B cell (primary cell): ENCODE data around the gene EIF4E2. TPM values are rescaled to one million over a fixed set of nuclear protein-coding genes. Genes with fewer than 3 reads are reported as not detected.
"Not testable (repeated sequence)": the region's sequence is repeated elsewhere in the genome, so short reads cannot be mapped to it uniquely, and the experiment has no call there.

Experiments
- ATAC-seq: fragments of 200-7000 bp; cut with Tn5 transposase; one replicate; pipeline ENCODE4 v1.10.0; 2021; ENCODE audit warnings: low read depth, mild to moderate bottlenecking, moderate number of reproducible peaks, moderate library complexity
- CTCF ChIA-PET: fragments of 350-600 bp; sonication (Branson Sonifier 250); formaldehyde crosslinking; loops from one replicate; lab custom pipeline; 2021; ENCODE audit warnings: antibody characterized with exemption, inconsistent platforms; lab: Charles Lee
- POLR2A ChIA-PET: fragments of 350-600 bp; sonication (Branson Sonifier 250); formaldehyde crosslinking; loops from one replicate; lab custom pipeline; 2021; ENCODE audit warnings: antibody characterized with exemption; lab: Charles Lee
- DNase-seq: peaks from one replicate; pipeline ENCODE4 v3.0.0; 2013
- H2AFZ ChIP-seq: 2 replicates; pipeline ENCODE4 v1.6.1; 2012; ENCODE audit warnings: mild to moderate bottlenecking, low read depth, low read length; ENCODE audit not compliant: insufficient read depth, poor library complexity, severe bottlenecking
- H3K27ac ChIP-seq, 2 donors: 1 replicate in 1 of 2; 2 replicates in 1 of 2; pipeline ENCODE4 v1.5.1; 2012 to 2013; ENCODE audit warnings: low read length in 2 of 2, mild to moderate bottlenecking in 2 of 2, moderate library complexity in 1 of 2
- H3K27me3 ChIP-seq, 4 experiments: fragments of 200-600 bp in 1 of 4; sonication (generic) in 1 of 4; replicated peaks in 1 of 4; 1 replicate in 2 of 4; 2 replicates in 2 of 4; pipeline versions ENCODE4 v1.6.1 to v1.7.0; 2013 to 2016; ENCODE audit warnings: low read length in 3 of 4, mild to moderate bottlenecking in 2 of 4, mixed read lengths in 1 of 4, moderate library complexity in 1 of 4; ENCODE audit not compliant: insufficient read depth in 4 of 4, control insufficient read depth in 3 of 4; ENCODE audit errors: control extremely low read depth in 1 of 4
- H3K36me3 ChIP-seq, 2 experiments: replicated peaks in 1 of 2; 1 replicate in 1 of 2; 2 replicates in 1 of 2; pipeline versions ENCODE4 v1.6.1 to v1.7.1; 2013; ENCODE audit warnings: low read length in 1 of 2; ENCODE audit not compliant: insufficient read depth in 2 of 2, control insufficient read depth in 1 of 2; ENCODE audit errors: control extremely low read depth in 1 of 2, extremely low read depth in 1 of 2
- H3K4me1 ChIP-seq, 2 donors: fragments of 200-600 bp in 1 of 2; sonication (generic) in 1 of 2; 1 replicate in 1 of 2; 2 replicates in 1 of 2; pipeline versions ENCODE4 v1.5.1 to v1.6.1; 2013 to 2017; ENCODE audit warnings: low read length in 2 of 2; ENCODE audit not compliant: control insufficient read depth in 2 of 2, insufficient read depth in 2 of 2
- H3K4me2 ChIP-seq: replicated peaks from 2 replicates; pipeline ENCODE3; 2012; ENCODE audit warnings: mild to moderate bottlenecking, low read depth, low read length; ENCODE audit not compliant: poor library complexity, severe bottlenecking
- H3K4me3 ChIP-seq, 5 experiments: fragments of 200-600 bp in 1 of 5; sonication (generic) in 1 of 5; 1 replicate in 3 of 5; 2 replicates in 2 of 5; pipeline versions ENCODE4 v1.5.1 to v1.7.0; 2011 to 2016; ENCODE audit warnings: low read length in 4 of 5, mild to moderate bottlenecking in 4 of 5, low read depth in 2 of 5, control low read depth in 1 of 5, moderate library complexity in 1 of 5; ENCODE audit not compliant: insufficient read depth in 1 of 5; ENCODE audit errors: control extremely low read depth in 1 of 5, extremely low read depth in 1 of 5
- H3K79me2 ChIP-seq: fragments of 200-600 bp; sonication (generic); one replicate; pipeline ENCODE4 v1.6.0; 2016; ENCODE audit warnings: low read length; ENCODE audit not compliant: control insufficient read depth, insufficient read depth
- H3K9ac ChIP-seq: fragments of 200-600 bp; sonication (generic); 2 replicates; pipeline ENCODE4 v1.6.1; 2017; ENCODE audit warnings: mild to moderate bottlenecking, low read length, moderate library complexity
- H3K9me3 ChIP-seq, 3 donors: one replicate each; pipeline versions ENCODE4 v1.6.1 to v1.7.1; 2013; ENCODE audit warnings: low read length in 2 of 3; ENCODE audit not compliant: control insufficient read depth in 2 of 3, insufficient read depth in 1 of 3; ENCODE audit errors: control extremely low read depth in 1 of 3
- H4K20me1 ChIP-seq: 2 replicates; pipeline ENCODE4 v1.6.0; 2012; ENCODE audit warnings: mild to moderate bottlenecking, low read length; ENCODE audit not compliant: insufficient read depth, control insufficient read depth, poor library complexity, severe bottlenecking
- H3K27ac Mint-ChIP-seq: one replicate; pipeline ENCODE4 v1.8.0; 2021; ENCODE audit warnings: mixed read lengths
- H3K27me3 Mint-ChIP-seq: one replicate; pipeline ENCODE4 v1.8.0; 2021; ENCODE audit warnings: mixed read lengths
- H3K4me1 Mint-ChIP-seq: one replicate; pipeline ENCODE4 v1.8.0; 2021; ENCODE audit warnings: mixed read lengths
- H3K4me3 Mint-ChIP-seq: one replicate; pipeline ENCODE4 v1.8.0; 2021; ENCODE audit warnings: mixed read lengths
- H3K9me3 Mint-ChIP-seq: one replicate; pipeline ENCODE4 v1.8.0; 2022; ENCODE audit warnings: mixed read lengths; ENCODE audit not compliant: insufficient read depth
- CTCF ChIP-seq: fragments of 200-600 bp; IDR thresholded peaks from one replicate; pipeline ENCODE4 v1.8.0; 2022; ENCODE audit warnings: antibody characterized with exemption, mild to moderate bottlenecking
- EZH2 ChIP-seq: IDR thresholded peaks from 2 replicates; pipeline ENCODE4 v1.6.1; 2012; ENCODE audit warnings: borderline replicate concordance, low read depth, mild to moderate bottlenecking, moderate library complexity, low read length; ENCODE audit not compliant: insufficient read depth, poor library complexity, severe bottlenecking
- WGBS: methylation state at CpG from one replicate; pipeline ENCODE4 v1.1.5; 2013; ENCODE audit warnings: missing lambda C conversion rate; ENCODE audit not compliant: insufficient coverage; 5-methylcytosine and 5-hydroxymethylcytosine counted together
- intact Hi-C: fragments of 100-400 bp; cut with micrococcal nuclease; formaldehyde crosslinking; loops from one replicate; pipeline ENCODE4 v1.10.0; 2022
- polyA plus RNA-seq: library from polyadenylated mRNA; depleted of rRNA; stranded (reverse); fragments of >200 nt; gene quantifications from 2 replicates; pipeline ENCODE4 v1.2.3, GENCODE V29; 2012
- total RNA-seq, 2 donors: library from RNA; stranded (reverse); fragments of 120-200 nt in 1 of 2; gene quantifications; 1 replicate in 1 of 2; 2 replicates in 1 of 2; pipeline versions ENCODE4 v1.2.3 to v1.2.4, GENCODE V29; 2013 to 2022

Gene EIF4E2
- total and polyA plus RNA-seq, 2 donors (not counting 1 experiment from before 2014, with no cell fraction given) = 17.9 to 67.0 TPM

GRCh38 chr2:232530626-232531260 lies 19.7 kb upstream of the EIF4E2 start:
- Histone ChIP-seq H3K4me2 (no peak overlapping the region), H3K79me2 (no peaks in the 10 kb centered on the region), H3K9ac (no peak overlapping the region), H3K27ac (no peak overlapping the region), H2AFZ (no peak overlapping the region), H3K27me3 (peaks cover 0 to 8% (median 1%) of the 10 kb centered on the region in 4 experiments), H3K36me3 (no peaks in the 10 kb centered on the region), H3K4me1 (no peaks in the 10 kb centered on the region), H3K4me3 (no peak overlapping the region), H3K9me3 (peaks cover 0 to 7% (median 0%) of the 10 kb centered on the region in 3 donors), H4K20me1 (no peaks in the 10 kb centered on the region)
- no peak for ATAC-seq
- peaks cover 38% of the 10 kb centered on the region for H3K27me3 Mint-ChIP-seq
- no peaks in the 10 kb centered on the region for H3K9me3 Mint-ChIP-seq
- intact Hi-C loops = no loop called here
- WGBS = 88% methylated on average over 8 of the region's 9 CpGs
- no peak for DNase-seq
- POLR2A ChIA-PET = no interaction called here
- CTCF ChIA-PET = no interaction called here
- no peak overlapping the region for H3K27ac Mint-ChIP-seq
- TF ChIP-seq CTCF (no peak), EZH2 (no peak)
- peaks cover 2% of the 10 kb centered on the region for H3K4me1 Mint-ChIP-seq
- no peak overlapping the region for H3K4me3 Mint-ChIP-seq

- no peak overlapping the region for H3K4me3 Mint-ChIP-seq
- POLR2A ChIA-PET = no interaction called here
- Histone ChIP-seq H3K4me3 (no peak overlapping the region), H3K9ac (no peak overlapping the region), H3K4me1 (no peaks in the 10 kb centered on the region), H3K27me3 (peaks cover 0 to 15% (median 3%) of the 10 kb centered on the region in 4 experiments), H2AFZ (no peak overlapping the region), H4K20me1 (no peaks in the 10 kb centered on the region), H3K79me2 (no peaks in the 10 kb centered on the region), H3K9me3 (peaks cover 0 to 18% (median 7%) of the 10 kb centered on the region in 3 donors), H3K4me2 (no peak overlapping the region), H3K27ac (no peak overlapping the region), H3K36me3 (no peaks in the 10 kb centered on the region)
- no peak overlapping the region for H3K27ac Mint-ChIP-seq
- H3K4me1 Mint-ChIP-seq = peaks cover 2% of the 10 kb centered on the region
- intact Hi-C loops = no loop called here
- WGBS = 63% methylated on average over 8 of the region's 9 CpGs
- ATAC-seq = no peak
- peaks cover 5% of the 10 kb centered on the region for H3K9me3 Mint-ChIP-seq
- no peak for TF ChIP-seq EZH2
- no peak for TF ChIP-seq CTCF
- CTCF ChIA-PET = no interaction called here
- H3K27me3 Mint-ChIP-seq = peaks cover 40% of the 10 kb centered on the region
- no peak for DNase-seq
Measured at GRCh38 chr2:232532419-232532818, 18.1 kb upstream of the EIF4E2 start.

GRCh38 chr2:232532821-232533220 lies 17.7 kb upstream of the EIF4E2 start:
- H3K36me3 ChIP-seq, H3K4me1 ChIP-seq, H3K27ac Mint-ChIP-seq, H3K9me3 Mint-ChIP-seq, intact Hi-C loops, DNase-seq, ATAC-seq, POLR2A ChIA-PET, H3K4me1 Mint-ChIP-seq, H2AFZ ChIP-seq, H4K20me1 ChIP-seq, H3K27ac ChIP-seq, H3K4me3 Mint-ChIP-seq, H3K4me2 ChIP-seq, CTCF ChIA-PET, H3K9ac ChIP-seq, H3K79me2 ChIP-seq, H3K4me3 ChIP-seq: not testable (repeated sequence)
- WGBS = 90% methylated on average over 7 of the region's 7 CpGs
- peaks cover 0 to 18% (median 7%) of the 10 kb centered on the region in 3 donors for H3K9me3 ChIP-seq
- H3K27me3 ChIP-seq = peaks cover 0 to 15% (median 3%) of the 10 kb centered on the region in 4 experiments
- H3K27me3 Mint-ChIP-seq = peaks cover 40% of the 10 kb centered on the region
